MM.1S (cell line): ENCODE results near the gene VAV2.

ENCODE experiments used
- CTCF ChIP-seq: fragments of 300-600 bp; sonication (generic); IDR thresholded peaks from 2 replicates; pipeline ENCODE4 v1.5.1; 2016; ENCODE audit warnings: antibody characterized with exemption, low read length, mixed read lengths
- EZH2 ChIP-seq: fragments of 300-600 bp; sonication (generic); optimal IDR thresholded peaks from 2 replicates; pipeline ENCODE3; 2017; ENCODE audit warnings: low read depth, mild to moderate bottlenecking, antibody characterized with exemption, low read length, mixed read lengths
- EZH2phosphoT487 ChIP-seq: fragments of 300-600 bp; sonication (generic); IDR thresholded peaks from 2 replicates; pipeline ENCODE4 v1.6.1; 2018; ENCODE audit warnings: antibody characterized with exemption, low read length

DNA sequence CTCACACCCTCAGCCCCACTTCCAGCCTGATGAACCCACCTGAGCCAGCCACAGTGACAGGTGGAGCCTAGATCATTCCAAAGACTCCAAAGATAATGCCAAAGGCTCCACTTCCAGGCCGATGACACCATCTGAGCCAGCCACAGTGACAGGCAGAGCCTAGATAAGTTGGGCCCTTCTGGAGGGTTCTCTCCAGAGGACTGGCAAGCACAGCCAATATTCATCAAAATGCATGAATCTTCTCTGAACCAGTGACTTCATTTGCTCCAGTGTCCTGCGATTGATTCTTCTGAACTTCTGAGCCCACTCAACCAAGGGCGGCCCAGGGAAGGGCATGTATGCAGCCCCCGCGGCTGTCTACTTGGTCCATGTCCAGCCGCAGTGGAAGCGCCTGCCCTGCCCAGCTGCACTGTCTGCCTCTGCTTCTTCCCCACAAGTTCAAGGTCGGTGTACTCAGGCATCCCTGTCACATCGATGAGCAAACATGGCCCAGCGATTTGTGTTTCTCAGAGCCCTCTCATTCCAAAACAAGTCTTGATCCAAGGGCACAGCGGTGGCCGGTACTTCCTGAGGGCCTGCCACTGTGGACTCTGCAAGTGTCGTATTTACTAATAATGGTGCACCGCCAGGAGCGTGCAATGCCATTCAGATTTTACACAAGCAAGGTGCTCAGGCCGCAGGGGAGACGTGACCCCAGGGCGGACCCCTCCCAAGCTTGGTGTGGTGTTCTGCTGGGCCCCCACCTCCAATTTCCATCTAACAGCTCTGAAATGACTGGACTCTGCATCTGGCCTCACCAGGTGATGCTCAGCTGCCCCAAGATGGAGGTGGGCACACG is 107.0 kb downstream of the VAV2 start:
- TF ChIP-seq CTCF, result no peak
- no peak for TF ChIP-seq EZH2
- TF ChIP-seq EZH2phosphoT487, result no peak
